Non-pigmented ciliary epithelial cell (primary cell): ENCODE measurements around the gene HMGXB3.
"Not testable (repeated sequence)": the region's sequence is repeated elsewhere in the genome, so short reads cannot be mapped to it uniquely, and the experiment has no call there.

Source experiments
- DNase-seq: peaks from one replicate; pipeline ENCODE4 v3.0.0-alpha.2; 2010; ENCODE audit warnings: low read depth

HMGXB3 gene

GRCh38 chr5:150022158-150022531, 21.6 kb downstream of the HMGXB3 start:
- peak; percentile 83 for DNase-seq

- DNase-seq, result no peak
Observed at GRCh38 chr5:150022681-150023080, 22.1 kb downstream of the HMGXB3 start.

GRCh38 chr5:150023136-150023535, 22.6 kb downstream of the HMGXB3 start:
- no peak for DNase-seq

- no peak for DNase-seq
Observed at GRCh38 chr5:150024346-150024984, 23.9 kb downstream of the HMGXB3 start.

GRCh38 chr5:150026682-150027172, 26.2 kb downstream of the HMGXB3 start:
- DNase-seq, result no peak

- DNase-seq, result not testable (repeated sequence)
Observed at GRCh38 chr5:150028047-150028446, 27.5 kb downstream of the HMGXB3 start.

GRCh38 chr5:150033334-150033733, 32.8 kb downstream of the HMGXB3 start:
- DNase-seq, result no peak

- no peak for DNase-seq
Observed at GRCh38 chr5:150034662-150035061, 34.1 kb downstream of the HMGXB3 start.

- DNase-seq, result no peak
Observed at GRCh38 chr5:150035139-150035895, 34.8 kb downstream of the HMGXB3 start.

- DNase-seq, result peak; percentile 99
Observed at GRCh38 chr5:150036513-150036912, 36.0 kb downstream of the HMGXB3 start.

GRCh38 chr5:150038547-150038946, 38.0 kb downstream of the HMGXB3 start:
- no peak for DNase-seq

GRCh38 chr5:150042459-150042858, 41.9 kb downstream of the HMGXB3 start:
- no peak for DNase-seq

GRCh38 chr5:150043657-150044328, 43.3 kb downstream of the HMGXB3 start:
- no peak for DNase-seq

GRCh38 chr5:150044329-150044681, 43.8 kb downstream of the HMGXB3 start:
- peak; percentile 58 for DNase-seq

- DNase-seq, result no peak
Observed at GRCh38 chr5:150044712-150045111, 44.2 kb downstream of the HMGXB3 start.

- no peak for DNase-seq
Observed at GRCh38 chr5:150045549-150045948, 45.0 kb downstream of the HMGXB3 start.

GRCh38 chr5:150046031-150046430, 45.5 kb downstream of the HMGXB3 start:
- DNase-seq, result no peak

- not testable (repeated sequence) for DNase-seq
Observed at GRCh38 chr5:150050172-150050811, 49.8 kb downstream of the HMGXB3 start.

GRCh38 chr5:150051657-150052195, 51.2 kb downstream of the HMGXB3 start:
- DNase-seq, result no peak

- no peak for DNase-seq
Observed at GRCh38 chr5:150052226-150052955, 51.9 kb downstream of the HMGXB3 start.

- DNase-seq, result peak; percentile 63
Observed at GRCh38 chr5:150052956-150053712, 52.6 kb downstream of the HMGXB3 start.
